OCI-LY7 (cell line): ENCODE data around the gene PCBP3.

ENCODE experiments used
- CTCF ChIP-seq: fragments of 200-600 bp; sonication (generic); conservative IDR thresholded peaks from 2 replicates; pipeline ENCODE4 v1.5.1; 2014; ENCODE audit warnings: mild to moderate bottlenecking, antibody characterized with exemption, low read length, moderate library complexity, mixed read lengths
- EZH2phosphoT487 ChIP-seq: fragments of 200-600 bp; sonication (generic); IDR thresholded peaks from 2 replicates; pipeline ENCODE4 v1.6.1; 2018; ENCODE audit warnings: low read depth, borderline replicate concordance, mild to moderate bottlenecking, mixed run types, antibody characterized with exemption, low read length, moderate library complexity, mixed read lengths

- no peak for TF ChIP-seq CTCF
- TF ChIP-seq EZH2phosphoT487 = no peak
These were observed 36.7 kb downstream of the PCBP3 start for GRCh38 chr21:45680215-45680614.
